ENCODE measurements around the gene TOX3.

TOX3 gene

GRCh38 chr16:52535076-52535475 lies 11.9 kb downstream of the TOX3 start:
- FAIRE-seq: no peak

DNA sequence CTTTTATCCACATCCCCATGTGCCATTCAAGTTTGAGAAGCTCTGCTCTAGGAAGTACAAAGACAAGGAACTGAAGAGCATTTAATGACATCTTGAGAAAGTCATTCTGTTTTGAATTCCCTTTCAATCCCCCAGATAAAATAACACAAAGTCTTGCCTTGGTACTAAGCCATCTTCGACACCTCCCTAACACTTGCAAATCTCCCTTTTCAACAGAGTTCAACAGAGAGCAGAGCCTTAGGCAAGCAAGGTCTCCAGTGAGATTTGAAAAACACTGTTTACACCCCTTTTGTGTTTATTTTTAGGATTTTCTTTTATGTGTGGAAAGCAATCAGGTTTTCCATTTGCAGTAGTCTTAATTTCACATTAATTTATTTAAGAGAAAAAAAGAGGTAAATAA lies 13.6 kb downstream of the TOX3 start:
- no peak for FAIRE-seq

DNA sequence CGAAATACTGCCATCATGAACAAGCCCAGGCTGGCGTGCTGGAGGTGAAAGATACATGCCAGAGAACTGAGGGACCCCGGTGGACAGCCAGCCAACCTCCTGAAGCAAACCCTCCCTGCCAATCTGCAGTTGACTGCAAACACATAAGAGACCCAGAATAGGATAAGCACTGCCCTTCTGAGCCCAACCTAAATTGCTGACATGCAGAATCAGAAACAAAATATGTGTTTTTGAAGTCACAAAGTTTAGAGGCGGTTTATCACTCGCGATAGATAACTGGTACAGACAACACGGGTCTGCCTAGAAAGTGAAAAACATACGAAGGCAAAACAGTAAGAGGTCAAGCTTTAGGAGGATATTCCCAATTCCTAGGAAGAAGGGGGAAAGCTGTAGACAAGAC lies 14.6 kb downstream of the TOX3 start:
- FAIRE-seq: no peak

DNA sequence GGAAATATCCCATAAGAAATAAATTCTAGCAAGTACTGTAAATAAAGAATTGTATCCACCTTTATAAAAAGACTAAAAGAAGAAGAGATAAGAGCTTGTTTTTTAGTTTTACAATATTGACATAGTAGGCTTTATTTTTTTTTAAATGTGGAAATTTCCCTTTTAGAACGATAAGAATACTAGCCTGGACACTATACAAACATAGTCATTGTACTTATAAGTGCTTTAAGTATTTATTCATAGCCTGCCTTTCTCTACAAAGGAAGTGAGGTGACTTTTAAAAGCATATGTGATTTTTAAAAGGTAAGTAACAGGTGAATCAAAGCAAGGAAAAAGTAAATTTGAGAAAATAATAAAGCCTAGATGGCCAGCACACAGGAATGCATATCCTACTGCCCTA lies 17.7 kb downstream of the TOX3 start:
- no peak for FAIRE-seq

DNA sequence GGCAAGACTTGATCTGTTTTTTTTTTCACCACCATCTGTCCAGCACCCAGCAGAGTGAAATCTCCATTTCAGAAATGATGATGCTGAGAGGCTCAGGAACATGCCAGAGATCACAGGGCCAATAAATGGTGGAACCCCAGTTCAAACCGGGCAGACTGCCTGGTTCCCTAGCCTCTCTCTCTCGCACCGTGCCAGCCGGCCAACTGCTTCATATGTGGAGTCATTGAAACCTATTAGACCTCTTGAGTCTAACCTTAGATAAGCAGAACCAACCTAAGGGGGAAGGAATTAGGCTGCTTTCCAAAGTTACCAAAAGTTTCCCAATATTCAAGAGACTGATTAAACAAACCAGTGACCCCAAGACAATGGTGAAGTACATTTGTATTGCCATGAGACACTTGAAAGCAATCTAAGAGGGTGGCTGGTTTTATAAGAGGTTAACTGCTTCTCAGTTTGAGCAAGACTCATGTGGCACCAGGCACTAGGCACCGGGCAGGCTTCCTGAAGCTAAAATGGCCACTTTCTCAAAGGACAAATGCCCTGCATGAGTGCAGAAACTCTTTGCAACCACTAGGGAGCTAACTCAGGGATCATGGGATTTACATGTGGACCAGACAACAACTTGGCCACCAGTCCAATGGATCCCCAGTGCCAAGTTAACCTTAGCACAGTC lies 18.4 kb downstream of the TOX3 start:
- FAIRE-seq: no peak

DNA sequence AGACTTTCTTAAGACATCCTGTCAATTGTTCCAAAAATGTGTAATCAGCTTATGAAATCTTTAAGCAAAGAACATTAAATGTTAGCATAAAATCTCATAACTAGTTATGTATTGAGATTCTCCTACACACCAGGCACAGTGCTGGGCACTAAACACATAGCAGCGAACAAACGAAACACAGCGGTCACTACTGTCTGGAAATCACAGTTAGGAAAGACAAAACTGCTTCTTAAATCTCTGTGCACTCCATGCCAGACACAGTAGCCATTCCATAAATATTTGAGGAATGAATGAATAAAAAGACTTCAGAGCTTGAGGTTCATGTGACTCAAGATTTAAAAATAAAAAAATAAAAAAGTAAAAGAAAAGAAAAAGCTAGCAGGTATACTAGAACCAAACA lies 20.1 kb downstream of the TOX3 start:
- FAIRE-seq: no peak

DNA sequence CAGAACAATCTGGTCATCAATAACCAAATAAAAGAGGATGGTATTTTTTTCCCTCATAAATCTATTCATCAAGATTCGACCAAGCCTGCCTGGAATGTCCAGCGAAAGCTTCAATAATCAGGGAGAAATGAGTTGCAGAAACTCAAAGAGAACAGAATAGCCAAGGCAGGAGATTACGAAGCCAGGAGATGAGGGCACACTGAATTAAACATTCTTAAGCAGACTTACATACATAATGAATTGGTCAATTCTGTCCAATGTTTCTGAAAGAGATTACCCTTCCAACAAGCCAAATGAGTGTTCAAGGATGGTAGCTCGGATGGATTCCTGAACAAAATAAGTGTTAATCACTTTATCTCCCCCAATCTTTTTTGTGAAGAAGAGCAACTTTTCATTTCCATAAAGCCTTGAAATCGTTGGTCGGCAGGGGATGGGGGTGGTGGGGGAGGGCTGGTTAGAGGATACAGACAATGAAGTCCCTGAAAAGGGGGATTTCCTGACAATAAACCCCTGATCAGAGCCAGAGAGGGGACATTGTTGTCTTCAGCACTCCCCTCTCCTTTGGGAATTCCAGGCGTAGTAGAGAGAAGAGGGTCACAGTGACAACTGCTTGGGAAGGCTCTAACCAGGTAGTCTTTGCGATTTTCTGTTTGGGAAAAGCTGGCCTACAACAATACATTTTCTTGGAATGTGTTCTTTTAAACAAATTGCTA lies 20.7 kb downstream of the TOX3 start:
- no peak for FAIRE-seq

- FAIRE-seq: no peak
These were observed 25.4 kb downstream of the TOX3 start for GRCh38 chr16:52521570-52521969.

DNA sequence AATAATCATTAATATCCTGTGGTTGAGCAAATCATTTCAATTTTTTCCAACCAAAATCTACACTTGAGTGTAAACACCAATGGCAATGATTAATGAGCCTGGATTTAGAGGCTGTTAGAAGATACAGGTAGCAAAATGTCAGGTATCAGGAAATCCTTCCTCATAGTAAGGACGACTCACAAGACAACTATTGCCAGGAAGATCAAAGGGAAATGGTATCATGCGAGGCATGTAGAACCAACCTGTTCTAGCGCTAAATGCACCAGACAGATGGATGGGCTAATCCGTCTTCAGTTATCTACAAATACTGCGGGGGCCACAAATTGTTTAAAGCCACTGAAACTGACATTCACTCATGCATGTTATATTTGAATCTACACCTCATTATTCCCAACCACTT lies 28.1 kb downstream of the TOX3 start:
- no peak for FAIRE-seq

DNA sequence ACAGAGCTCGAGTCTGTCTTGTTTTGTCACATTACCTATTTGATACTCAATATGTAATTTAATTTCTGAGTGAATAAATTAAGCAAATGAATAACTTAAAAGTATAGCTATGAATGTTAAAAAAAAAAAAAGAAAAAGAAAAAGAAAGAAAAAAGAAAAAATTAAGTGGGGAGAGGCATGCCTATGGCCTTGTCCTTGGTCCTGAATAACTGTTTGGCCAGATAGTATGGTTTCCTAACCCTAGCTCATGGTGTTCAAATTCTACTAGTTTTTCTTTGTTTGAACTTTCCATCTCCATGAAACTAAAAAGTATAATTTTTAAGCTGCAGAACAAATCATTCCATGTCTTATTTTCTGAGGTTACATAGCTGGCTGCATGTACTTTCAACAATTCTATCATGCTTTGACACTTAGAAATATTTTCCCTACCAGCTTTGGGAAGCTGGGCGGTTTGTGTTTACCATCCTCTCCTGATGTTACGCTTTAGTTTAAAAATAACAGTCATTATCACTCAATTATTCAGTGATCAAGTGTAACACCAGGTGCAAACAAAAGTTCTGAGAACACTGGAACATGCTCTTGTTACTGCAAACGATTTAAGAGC lies 31.8 kb downstream of the TOX3 start:
- FAIRE-seq: no peak

DNA sequence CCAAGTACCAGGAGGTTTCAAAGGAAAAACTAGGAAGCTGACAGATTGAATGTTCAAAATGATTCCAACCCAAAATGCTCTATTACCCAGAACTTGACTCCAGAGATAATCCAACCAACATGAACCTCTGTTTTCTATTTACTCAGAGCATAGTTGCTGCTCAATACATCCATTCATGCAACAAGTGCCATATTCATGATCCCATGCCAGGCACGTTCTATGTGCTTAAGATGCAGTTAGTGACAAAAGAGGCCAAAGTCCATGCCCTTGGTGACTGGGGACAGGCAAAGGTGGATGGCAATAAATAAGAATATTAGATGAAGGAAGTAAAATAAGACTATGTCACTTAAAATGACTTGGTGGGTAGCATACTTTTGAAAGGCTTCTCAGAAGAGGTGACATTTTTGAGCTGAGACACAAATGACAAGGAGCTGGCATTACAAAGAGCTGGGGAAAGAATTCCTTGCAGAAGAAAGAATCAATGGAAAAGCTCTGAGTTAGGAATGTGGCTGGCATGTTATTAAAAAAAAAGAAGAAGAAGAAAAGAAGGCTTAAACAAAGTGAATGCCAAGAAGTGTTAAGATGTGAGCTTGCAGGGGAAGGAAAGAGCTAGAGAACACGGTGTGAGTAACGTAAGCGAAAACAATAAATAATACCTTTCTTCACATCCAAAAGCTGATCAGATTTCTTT lies 34.5 kb downstream of the TOX3 start:
- no peak for FAIRE-seq

DNA sequence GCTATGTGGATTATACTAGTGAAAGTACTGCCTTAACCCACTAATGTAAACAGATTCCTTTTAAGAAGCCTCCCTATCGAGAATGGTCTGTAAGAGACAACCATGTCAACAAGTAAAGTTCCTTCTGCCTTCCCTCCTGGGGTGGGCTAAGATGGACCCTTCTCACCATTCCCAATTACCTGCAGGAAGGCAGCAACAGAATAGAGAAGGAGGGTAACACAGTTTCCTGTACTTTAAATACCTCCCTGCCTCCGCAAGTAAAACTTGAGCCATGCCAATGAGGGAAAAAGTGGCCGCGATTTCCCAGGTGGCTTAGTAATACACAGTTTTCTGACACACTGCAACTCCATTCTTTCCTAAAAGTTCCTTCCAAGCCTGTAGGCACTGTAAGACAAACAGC lies 45.2 kb downstream of the TOX3 start:
- no peak for FAIRE-seq

DNA sequence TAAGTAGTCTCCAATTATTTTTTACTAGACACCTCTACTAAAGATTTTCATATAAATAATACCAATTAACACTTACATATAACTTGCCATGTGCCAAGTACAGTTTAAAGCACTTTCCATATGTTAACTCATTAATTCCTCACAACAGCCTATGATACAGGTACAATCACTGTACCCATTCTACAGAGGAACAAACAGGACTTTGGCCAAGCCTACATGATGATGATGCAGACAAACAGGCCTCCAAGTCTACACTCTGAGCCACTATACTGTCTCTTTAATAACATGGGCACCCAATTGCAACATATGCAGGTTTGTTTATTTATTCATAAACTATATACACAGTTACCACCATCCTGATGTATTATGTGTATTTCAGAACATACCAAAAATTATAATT lies 46.0 kb downstream of the TOX3 start:
- no peak for FAIRE-seq

DNA sequence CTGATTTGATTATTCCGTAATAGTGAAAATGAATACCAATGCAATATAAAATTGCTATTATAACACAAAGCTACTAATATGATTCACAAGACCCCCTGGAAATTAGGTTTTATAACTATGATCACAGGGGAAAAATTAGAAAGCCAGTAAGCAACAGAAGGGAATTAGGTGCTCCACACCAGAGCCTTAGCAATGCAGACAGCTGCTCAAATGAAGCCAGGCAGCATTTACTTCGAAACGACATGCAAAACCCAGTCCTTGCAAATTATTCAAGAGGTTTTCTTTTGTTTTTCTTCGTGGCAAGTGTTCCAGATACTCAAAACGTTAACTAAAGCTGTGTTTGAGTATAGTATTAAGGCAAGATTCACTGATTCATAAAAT lies 47.9 kb downstream of the TOX3 start:
- no peak for FAIRE-seq

DNA sequence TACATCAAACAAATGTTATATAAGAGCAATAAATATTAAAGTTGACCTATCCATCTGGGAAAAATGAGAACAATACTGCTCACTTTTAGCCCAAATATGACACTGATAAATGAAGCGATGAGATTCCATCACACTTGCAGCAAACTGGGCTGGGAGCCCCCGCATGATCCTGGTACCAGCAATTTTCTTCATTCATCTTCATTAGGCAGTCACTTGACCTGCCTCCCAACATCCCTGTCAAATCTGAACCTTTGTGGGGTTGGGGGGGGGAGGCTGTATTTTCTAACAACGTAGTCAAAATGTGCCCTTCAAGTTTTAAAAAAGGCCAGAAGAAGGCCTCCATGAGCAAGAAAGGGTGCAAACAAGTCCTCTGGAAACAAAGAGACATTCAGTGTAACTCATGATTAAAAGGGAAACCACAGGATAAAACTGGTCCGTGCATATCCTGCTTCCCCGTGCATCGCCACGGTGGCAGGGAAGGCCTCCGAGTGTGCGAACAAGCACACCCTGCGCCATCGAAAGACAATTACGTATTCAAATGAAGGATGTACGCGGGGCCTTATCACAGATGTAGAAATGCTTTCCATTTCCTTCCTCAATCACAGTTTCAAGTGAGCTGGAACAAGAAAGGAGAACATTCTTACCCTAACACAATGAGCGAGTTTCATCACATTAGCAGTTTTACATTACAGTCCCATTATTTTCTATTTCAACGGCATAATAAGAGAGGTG lies 48.4 kb downstream of the TOX3 start:
- FAIRE-seq: no peak

DNA sequence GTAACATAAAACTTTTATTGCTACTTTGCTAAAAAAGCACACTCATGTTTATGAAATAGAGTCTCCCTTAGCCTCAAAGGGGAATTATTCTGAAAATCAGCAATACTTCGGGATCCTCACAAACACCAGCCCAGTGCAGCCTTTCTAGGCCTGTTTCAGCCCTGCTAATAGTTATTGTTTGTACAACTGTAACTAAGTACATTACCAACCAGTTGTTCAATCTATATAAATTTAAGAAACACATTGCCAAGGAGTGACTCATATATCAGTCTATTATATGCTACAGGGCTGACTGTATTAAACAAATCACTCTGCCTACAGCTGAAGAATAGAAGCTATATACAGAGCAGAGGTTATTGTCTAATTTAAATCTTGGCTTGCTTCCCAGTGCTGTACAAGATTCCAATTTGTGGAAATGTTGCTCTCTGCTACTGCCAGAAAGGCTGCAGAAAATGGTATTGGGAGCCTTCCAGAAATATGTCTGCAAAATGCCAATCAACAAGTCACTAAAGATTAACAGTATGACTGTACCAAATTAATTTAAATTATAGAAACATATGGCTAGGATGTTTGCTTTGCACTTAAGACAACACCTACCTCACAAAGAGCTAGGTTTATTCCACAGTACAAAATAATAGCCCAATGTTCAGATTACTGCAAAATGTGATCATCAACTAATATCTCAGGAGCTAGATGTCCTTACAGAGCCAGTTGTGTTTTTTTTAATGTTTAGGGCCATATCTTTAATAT lies 49.7 kb downstream of the TOX3 start:
- FAIRE-seq: no peak

- no peak for FAIRE-seq
These were observed 50.7 kb downstream of the TOX3 start for GRCh38 chr16:52496051-52496876.

GRCh38 chr16:52494621-52495020 lies 52.3 kb downstream of the TOX3 start:
- FAIRE-seq: no peak

- no peak for FAIRE-seq
These were observed 52.8 kb downstream of the TOX3 start for GRCh38 chr16:52494145-52494544.

GRCh38 chr16:52492789-52493357 lies 54.1 kb downstream of the TOX3 start:
- no peak for FAIRE-seq

DNA sequence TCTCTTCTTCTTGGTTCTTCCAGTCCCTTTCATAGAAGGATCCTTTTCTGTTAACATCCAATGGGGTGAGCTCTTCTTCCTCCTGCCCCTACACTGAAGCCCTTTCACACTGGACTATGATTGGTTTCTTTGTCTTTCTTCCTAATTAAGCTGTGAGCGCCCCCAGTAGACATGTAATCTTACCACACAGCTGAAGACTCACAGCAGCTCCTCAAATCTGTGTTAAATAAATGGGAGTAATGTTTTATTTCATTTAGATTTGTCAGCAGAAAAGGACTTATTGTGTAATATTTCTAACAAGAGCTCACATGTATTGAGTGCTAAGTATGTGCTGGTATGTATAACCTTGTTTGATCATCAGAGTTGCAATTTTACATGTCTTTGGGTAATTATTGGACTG lies 55.7 kb downstream of the TOX3 start:
- no peak for FAIRE-seq
